NK-92 (cell line): ENCODE measurements around the gene TTLL12.

Source experiments
- DNase-seq: peaks from one replicate; lab custom pipeline; 2025; ENCODE audit not compliant: unreplicated experiment; lab: John Stamatoyannopoulos, UW

The TTLL12 gene

GRCh38 chr22:43216738-43217137 lies 29.8 kb upstream of the TTLL12 start:
- no peak for DNase-seq

- no peak for DNase-seq
These were observed 27.0 kb upstream of the TTLL12 start for GRCh38 chr22:43213962-43214361.

GRCh38 chr22:43213051-43213450 lies 26.1 kb upstream of the TTLL12 start:
- no peak for DNase-seq

GRCh38 chr22:43212434-43212952 lies 25.6 kb upstream of the TTLL12 start:
- no peak for DNase-seq

- no peak for DNase-seq
These were observed 25.1 kb upstream of the TTLL12 start for GRCh38 chr22:43211941-43212433.

- DNase-seq, result no peak
These were observed 23.9 kb upstream of the TTLL12 start for GRCh38 chr22:43210631-43211515.

GRCh38 chr22:43209971-43210370 lies 23.0 kb upstream of the TTLL12 start:
- no peak for DNase-seq

GRCh38 chr22:43209523-43209890 lies 22.6 kb upstream of the TTLL12 start:
- DNase-seq, result no peak

- no peak for DNase-seq
These were observed 22.0 kb upstream of the TTLL12 start for GRCh38 chr22:43208703-43209522.

- DNase-seq, result no peak
These were observed 21.1 kb upstream of the TTLL12 start for GRCh38 chr22:43207849-43208702.

GRCh38 chr22:43207386-43207785 lies 20.5 kb upstream of the TTLL12 start:
- DNase-seq, result no peak

- DNase-seq, result no peak
These were observed 19.7 kb upstream of the TTLL12 start for GRCh38 chr22:43206509-43207161.

- DNase-seq, result no peak
These were observed 19.0 kb upstream of the TTLL12 start for GRCh38 chr22:43205748-43206508.

- DNase-seq, result no peak
These were observed 18.3 kb upstream of the TTLL12 start for GRCh38 chr22:43205261-43205691.

GRCh38 chr22:43203471-43203981 lies 16.6 kb upstream of the TTLL12 start:
- DNase-seq, result no peak

GRCh38 chr22:43202756-43203410 lies 15.9 kb upstream of the TTLL12 start:
- DNase-seq, result no peak

- DNase-seq, result no peak
These were observed 15.4 kb upstream of the TTLL12 start for GRCh38 chr22:43202326-43202725.

- DNase-seq, result no peak
These were observed 14.7 kb upstream of the TTLL12 start for GRCh38 chr22:43201486-43202219.
